Colonic mucosa (tissue), 4 donors: Measurements from ENCODE around the gene KCTD17. TPM values are rescaled to one million over a fixed set of nuclear protein-coding genes. Genes with fewer than 3 reads are reported as not detected.

Experiments
- DNase-seq: peaks from one replicate; pipeline ENCODE4 v3.0.0-alpha.2; 2020
- H3K27ac ChIP-seq: fragments of 200-600 bp; one replicate; pipeline ENCODE4 v1.8.0; 2021
- H3K27me3 ChIP-seq: fragments of 200-600 bp; one replicate; pipeline ENCODE4 v1.8.0; 2021
- H3K36me3 ChIP-seq: fragments of 200-600 bp; one replicate; pipeline ENCODE4 v1.8.0; 2021
- H3K4me1 ChIP-seq: fragments of 200-600 bp; one replicate; pipeline ENCODE4 v1.8.0; 2021; ENCODE audit warnings: mild to moderate bottlenecking
- H3K4me3 ChIP-seq: fragments of 200-600 bp; one replicate; pipeline ENCODE4 v1.8.0; 2021
- H3K9ac ChIP-seq, 2 donors: one replicate each; pipeline ENCODE4 v1.7.0; 2013; ENCODE audit warnings: control low read depth in 2 of 2, low read depth in 2 of 2, low read length in 2 of 2
- H3K9me3 ChIP-seq: fragments of 200-600 bp; one replicate; pipeline ENCODE4 v1.8.0; 2021
- intact Hi-C: fragments of 100-400 bp; cut with DNase I; formaldehyde crosslinking; loops from one replicate; pipeline ENCODE4 v1.14.1; 2022
- total RNA-seq, 2 donors: library from RNA; stranded (reverse); fragmentation: NEBNext Ultra II Directional in 1 of 2; extraction: Animal tissue kit (Norgen Biotek cat#: 25700) in 1 of 2; gene quantifications; one replicate each; pipeline ENCODE4 v1.2.1, GENCODE V29; 2021
- TF ChIP-seq, protein P1 (sequence below): fragments of 200-600 bp; IDR thresholded peaks from one replicate; pipeline ENCODE4 v1.8.0; 2022; ENCODE audit warnings: antibody characterized with exemption, mild to moderate bottlenecking
- donor health status: healthy.
- donor health status: DM: no; HTN: no; CAD: no.
- donor health status: DM: no; HTN: no; CAD: no.

The KCTD17 gene
- total RNA-seq, 2 donors from 2014 or later: 25.4 to 39.9 TPM

DNA sequence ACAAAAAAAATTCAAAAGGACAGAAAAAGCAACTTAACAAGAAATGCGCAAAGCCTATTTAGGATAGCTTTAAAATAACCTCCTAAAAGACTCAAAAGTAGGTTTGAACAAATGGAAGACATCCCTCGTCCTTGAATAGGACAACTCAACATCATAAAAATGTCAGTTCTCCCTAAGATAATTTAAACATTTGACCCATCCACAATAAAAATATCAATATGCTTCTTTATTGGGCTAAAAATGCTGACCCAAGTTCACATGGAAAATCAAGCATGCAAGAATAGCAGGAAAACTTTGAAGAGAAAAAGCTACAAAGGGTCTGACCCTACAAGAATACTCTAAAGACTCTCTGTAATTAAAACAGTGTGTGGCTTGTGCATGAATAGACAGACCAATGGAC lies 12.1 kb upstream of the KCTD17 start:
- peaks cover 3% of the 10 kb centered on the region for H3K4me1 ChIP-seq
- intact Hi-C loops: no loop called here

DNA sequence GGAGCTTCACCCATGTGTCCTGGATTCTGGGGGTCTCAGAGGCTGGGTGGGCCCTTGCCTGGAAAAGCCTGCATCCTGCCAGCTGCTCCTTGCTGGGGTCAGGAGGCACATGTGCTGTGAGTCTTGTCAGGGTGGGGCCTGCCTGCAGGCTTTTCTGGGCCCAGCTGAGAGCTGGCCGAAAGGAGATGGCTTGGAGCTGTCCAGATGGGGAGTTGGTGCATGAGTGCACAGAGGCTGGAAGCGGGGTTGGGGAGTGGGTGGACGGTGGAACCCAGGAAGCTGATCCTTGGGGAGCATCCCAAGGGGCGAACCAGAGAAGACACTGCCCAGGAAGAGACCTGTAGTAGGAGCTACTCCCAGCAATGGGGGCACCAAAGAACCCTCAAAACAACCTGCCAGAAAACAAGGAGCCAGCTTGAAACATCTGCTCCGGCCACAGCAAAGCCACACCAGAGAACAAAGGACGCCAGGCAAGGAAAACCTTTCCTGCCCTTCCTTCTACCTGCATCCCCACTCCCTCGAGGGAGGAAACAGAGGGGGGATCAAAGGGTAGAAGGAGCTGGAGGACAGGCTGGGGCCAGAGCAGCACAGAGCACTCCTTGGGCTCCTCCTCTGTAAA lies 8.2 kb upstream of the KCTD17 start:
- DNase-seq: no peak
- H3K4me1 ChIP-seq: peaks cover 7% of the 10 kb centered on the region
- TF ChIP-seq, protein P1, sequence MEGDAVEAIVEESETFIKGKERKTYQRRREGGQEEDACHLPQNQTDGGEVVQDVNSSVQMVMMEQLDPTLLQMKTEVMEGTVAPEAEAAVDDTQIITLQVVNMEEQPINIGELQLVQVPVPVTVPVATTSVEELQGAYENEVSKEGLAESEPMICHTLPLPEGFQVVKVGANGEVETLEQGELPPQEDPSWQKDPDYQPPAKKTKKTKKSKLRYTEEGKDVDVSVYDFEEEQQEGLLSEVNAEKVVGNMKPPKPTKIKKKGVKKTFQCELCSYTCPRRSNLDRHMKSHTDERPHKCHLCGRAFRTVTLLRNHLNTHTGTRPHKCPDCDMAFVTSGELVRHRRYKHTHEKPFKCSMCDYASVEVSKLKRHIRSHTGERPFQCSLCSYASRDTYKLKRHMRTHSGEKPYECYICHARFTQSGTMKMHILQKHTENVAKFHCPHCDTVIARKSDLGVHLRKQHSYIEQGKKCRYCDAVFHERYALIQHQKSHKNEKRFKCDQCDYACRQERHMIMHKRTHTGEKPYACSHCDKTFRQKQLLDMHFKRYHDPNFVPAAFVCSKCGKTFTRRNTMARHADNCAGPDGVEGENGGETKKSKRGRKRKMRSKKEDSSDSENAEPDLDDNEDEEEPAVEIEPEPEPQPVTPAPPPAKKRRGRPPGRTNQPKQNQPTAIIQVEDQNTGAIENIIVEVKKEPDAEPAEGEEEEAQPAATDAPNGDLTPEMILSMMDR: no peak
- intact Hi-C loops: loop anchor here (10.0 kb wide), 2 partner anchors 59 to 189 kb away; no protein-coding TSS in a partner anchor
- no peaks in the 10 kb centered on the region for H3K36me3 ChIP-seq
- no peaks in the 10 kb centered on the region for H3K27me3 ChIP-seq
- H3K9ac ChIP-seq: peak overlapping the region; percentile 44 to 87
- no peaks in the 10 kb centered on the region for H3K9me3 ChIP-seq
- H3K27ac ChIP-seq: peak overlapping the region; percentile 91
- H3K4me3 ChIP-seq: no peak overlapping the region

More for the DNA sequence above, 12.1 kb upstream of the KCTD17 start:
- H3K27me3 ChIP-seq: no peaks in the 10 kb centered on the region
- TF ChIP-seq, protein P1: no peak
- H3K36me3 ChIP-seq: no peaks in the 10 kb centered on the region
- DNase-seq: no peak
- no peak overlapping the region for H3K4me3 ChIP-seq
- H3K9ac ChIP-seq: no peak overlapping the region
- H3K9me3 ChIP-seq: no peaks in the 10 kb centered on the region
- no peak overlapping the region for H3K27ac ChIP-seq

GRCh38 chr22:37043828-37044538 lies 7.6 kb upstream of the KCTD17 start:
- peak; percentile 90 for DNase-seq
- no peaks in the 10 kb centered on the region for H3K36me3 ChIP-seq
- H3K4me1 ChIP-seq: peaks cover 7% of the 10 kb centered on the region
- intact Hi-C loops: loop anchor here (10.0 kb wide), 2 partner anchors 59 to 189 kb away; no protein-coding TSS in a partner anchor
- H3K4me3 ChIP-seq: no peak overlapping the region
- H3K9ac ChIP-seq: peak overlapping the region; percentile 44 to 87
- TF ChIP-seq, protein P1: peak; percentile 78
- H3K27me3 ChIP-seq: no peaks in the 10 kb centered on the region
- peak overlapping the region; percentile 91 for H3K27ac ChIP-seq
- no peaks in the 10 kb centered on the region for H3K9me3 ChIP-seq

GRCh38 chr22:37044634-37045625 lies 6.6 kb upstream of the KCTD17 start:
- intact Hi-C loops: loop anchor here (10.0 kb wide), 2 partner anchors 60 to 190 kb away; no protein-coding TSS in a partner anchor
- Histone ChIP-seq H3K27me3 (no peaks in the 10 kb centered on the region), H3K27ac (no peak overlapping the region), H3K9me3 (no peaks in the 10 kb centered on the region), H3K9ac (peak overlapping the region in 1 of 2 donors; percentile 87), H3K36me3 (no peaks in the 10 kb centered on the region), H3K4me1 (peaks cover 7% of the 10 kb centered on the region), H3K4me3 (no peak overlapping the region)
- TF ChIP-seq, protein P1: no peak
- no peak for DNase-seq

- Histone ChIP-seq H3K9ac (no peak overlapping the region), H3K36me3 (no peaks in the 10 kb centered on the region), H3K4me1 (peaks cover 7% of the 10 kb centered on the region), H3K27ac (no peak overlapping the region), H3K9me3 (no peaks in the 10 kb centered on the region), H3K4me3 (no peak overlapping the region), H3K27me3 (no peaks in the 10 kb centered on the region)
- TF ChIP-seq, protein P1: peak; percentile 57
- intact Hi-C loops: loop anchor here (10.0 kb wide), 2 partner anchors 61 to 191 kb away; no protein-coding TSS in a partner anchor
- no peak for DNase-seq
Measured at GRCh38 chr22:37045958-37046357, 5.6 kb upstream of the KCTD17 start.
